PC-3 (cell line): Measurements from ENCODE around the gene TMEM169. TPM values are rescaled to one million over a fixed set of nuclear protein-coding genes. Genes with fewer than 3 reads are reported as not detected.

ENCODE experiments used
- ATAC-seq: fragments of 200-7000 bp; cut with Tn5 transposase; 2 replicates; pipeline ENCODE4 v1.9.1; 2020; ENCODE audit warnings: mild to moderate bottlenecking, moderate library complexity
- BruUV-seq: library from RNA; stranded (reverse); fragments of 400-500 nt; replicated peaks from 2 replicates; lab custom pipeline; 2021; lab: Mats Ljungman, UMichigan
- CTCF ChIA-PET: fragments of 300-600 bp; sonication (Branson Sonifier 250); formaldehyde crosslinking; loops from one replicate; lab custom pipeline; 2022; ENCODE audit warnings: antibody characterized with exemption; lab: Charles Lee
- POLR2A ChIA-PET: fragments of 300-600 bp; sonication (Branson Sonifier 250); formaldehyde crosslinking; loops from one replicate; lab custom pipeline; 2022; ENCODE audit warnings: antibody characterized with exemption; ENCODE audit not compliant: unreplicated experiment; lab: Charles Lee
- DNase-seq: peaks from one replicate; pipeline ENCODE4 v3.0.0-alpha.2; 2015
- H2AFZ ChIP-seq: fragments of 300-600 bp; sonication (generic); 2 replicates; pipeline ENCODE4 v1.6.0; 2016; ENCODE audit warnings: antibody characterized with exemption, low read length
- H3F3A ChIP-seq: fragments of 300-600 bp; sonication (generic); one replicate; pipeline ENCODE4 v1.6.0; 2017; ENCODE audit warnings: antibody characterized with exemption, low read length, control low read depth, mild to moderate bottlenecking; ENCODE audit not compliant: unreplicated experiment
- H3K27ac ChIP-seq: fragments of 300-600 bp; sonication (generic); 2 replicates; pipeline ENCODE4 v1.5.1; 2016; ENCODE audit warnings: mild to moderate bottlenecking, low read length
- H3K27me3 ChIP-seq: fragments of 300-600 bp; sonication (generic); 2 replicates; pipeline ENCODE4 v1.6.1; 2016; ENCODE audit warnings: low read length, mixed read lengths
- H3K36me3 ChIP-seq: fragments of 300-600 bp; sonication (generic); 2 replicates; pipeline ENCODE4 v1.6.1; 2016; ENCODE audit warnings: low read depth, mixed run types, low read length, mixed read lengths
- H3K4me1 ChIP-seq: fragments of 300-600 bp; sonication (generic); 2 replicates; pipeline ENCODE4 v1.5.1; 2016; ENCODE audit warnings: low read length; ENCODE audit not compliant: insufficient read depth
- H3K4me2 ChIP-seq: fragments of 300-600 bp; sonication (generic); 2 replicates; pipeline ENCODE4 v1.6.0; 2016; ENCODE audit warnings: low read length
- H3K4me3 ChIP-seq: fragments of 300-600 bp; sonication (generic); 2 replicates; pipeline ENCODE4 v1.5.1; 2016; ENCODE audit warnings: mild to moderate bottlenecking, low read length, mixed read lengths
- H3K79me2 ChIP-seq: fragments of 300-600 bp; sonication (generic); 2 replicates; pipeline ENCODE4 v1.6.1; 2017; ENCODE audit warnings: low read length, mixed read lengths
- H3K9ac ChIP-seq: fragments of 300-600 bp; sonication (generic); 2 replicates; pipeline ENCODE4 v1.6.0; 2016; ENCODE audit warnings: mild to moderate bottlenecking, low read length
- H3K9me2 ChIP-seq: fragments of 300-600 bp; sonication (generic); replicated peaks from 2 replicates; pipeline ENCODE4 v1.6.1; 2016; ENCODE audit warnings: mixed run types, low read length, mixed read lengths
- H3K9me3 ChIP-seq: fragments of 300-600 bp; sonication (generic); 2 replicates; pipeline ENCODE4 v1.6.1; 2016; ENCODE audit warnings: low read length, mixed read lengths
- H4K20me1 ChIP-seq: fragments of 300-600 bp; sonication (generic); 2 replicates; pipeline ENCODE4 v1.6.1; 2016; ENCODE audit warnings: low read length, mixed read lengths
- EZH2 ChIP-seq: fragments of 300-600 bp; sonication (generic); IDR thresholded peaks from one replicate; pipeline ENCODE4 v1.6.1; 2017; ENCODE audit warnings: antibody characterized with exemption, mild to moderate bottlenecking, low read length; ENCODE audit not compliant: unreplicated experiment
- EZH2phosphoT487 ChIP-seq: fragments of 300-600 bp; sonication (generic); IDR thresholded peaks from 2 replicates; pipeline ENCODE4 v1.6.1; 2018; ENCODE audit warnings: mild to moderate bottlenecking, antibody characterized with exemption, low read length, borderline replicate concordance
- intact Hi-C: fragments of 100-400 bp; cut with micrococcal nuclease; formaldehyde crosslinking; loops from 2 replicates; pipeline ENCODE4 v1.9.0; 2023
- total RNA-seq: library from RNA; depleted of rRNA; stranded (reverse); fragments of >200 nt; gene quantifications from 2 replicates; pipeline ENCODE4 v1.2.3, GENCODE V29; 2014
- TF ChIP-seq, protein P1 (sequence below): fragments of 300-600 bp; sonication (generic); conservative IDR thresholded peaks from 2 replicates; pipeline ENCODE4 v1.5.1; 2017; ENCODE audit warnings: antibody characterized with exemption, low read depth, mild to moderate bottlenecking, low read length

Gene TMEM169
- total RNA-seq, 1 experiment from 2014 or later, result not detected

- intact Hi-C loops, result no loop called here
- no peak overlapping the region for H3K4me3 ChIP-seq
Observed at GRCh38 chr2:216086207-216086893, 4.6 kb downstream of the TMEM169 start.

GRCh38 chr2:216090369-216090786, 8.7 kb downstream of the TMEM169 start:
- ATAC-seq, result no peak
- no peak for DNase-seq
- CTCF ChIA-PET, result no interaction called here
- POLR2A ChIA-PET, result no interaction called here
- Histone ChIP-seq H3K4me2 (no peak overlapping the region), H3K9me2 (no peaks in the 10 kb centered on the region; the same call in 1 of the 2 replicates), H4K20me1 (no peaks in the 10 kb centered on the region), H3F3A (no peaks in the 10 kb centered on the region), H3K4me3 (no peak overlapping the region), H3K9me3 (no peaks in the 10 kb centered on the region), H3K27ac (no peak overlapping the region), H3K4me1 (no peaks in the 10 kb centered on the region), H3K79me2 (no peaks in the 10 kb centered on the region), H3K27me3 (no peaks in the 10 kb centered on the region), H2AFZ (no peak overlapping the region), H3K36me3 (no peaks in the 10 kb centered on the region), H3K9ac (no peak overlapping the region)
- TF ChIP-seq EZH2phosphoT487, result no peak
- TF ChIP-seq, protein P1, sequence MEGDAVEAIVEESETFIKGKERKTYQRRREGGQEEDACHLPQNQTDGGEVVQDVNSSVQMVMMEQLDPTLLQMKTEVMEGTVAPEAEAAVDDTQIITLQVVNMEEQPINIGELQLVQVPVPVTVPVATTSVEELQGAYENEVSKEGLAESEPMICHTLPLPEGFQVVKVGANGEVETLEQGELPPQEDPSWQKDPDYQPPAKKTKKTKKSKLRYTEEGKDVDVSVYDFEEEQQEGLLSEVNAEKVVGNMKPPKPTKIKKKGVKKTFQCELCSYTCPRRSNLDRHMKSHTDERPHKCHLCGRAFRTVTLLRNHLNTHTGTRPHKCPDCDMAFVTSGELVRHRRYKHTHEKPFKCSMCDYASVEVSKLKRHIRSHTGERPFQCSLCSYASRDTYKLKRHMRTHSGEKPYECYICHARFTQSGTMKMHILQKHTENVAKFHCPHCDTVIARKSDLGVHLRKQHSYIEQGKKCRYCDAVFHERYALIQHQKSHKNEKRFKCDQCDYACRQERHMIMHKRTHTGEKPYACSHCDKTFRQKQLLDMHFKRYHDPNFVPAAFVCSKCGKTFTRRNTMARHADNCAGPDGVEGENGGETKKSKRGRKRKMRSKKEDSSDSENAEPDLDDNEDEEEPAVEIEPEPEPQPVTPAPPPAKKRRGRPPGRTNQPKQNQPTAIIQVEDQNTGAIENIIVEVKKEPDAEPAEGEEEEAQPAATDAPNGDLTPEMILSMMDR, result no peak
- TF ChIP-seq EZH2, result no peak
- intact Hi-C loops, result no loop called here
- BruUV-seq, result no TSS peak

More at GRCh38 chr2:216086207-216086893, 4.6 kb downstream of the TMEM169 start:
- no peak for ATAC-seq
- Histone ChIP-seq H2AFZ (no peak overlapping the region), H3K9me3 (no peaks in the 10 kb centered on the region), H3K4me2 (no peak overlapping the region), H3K79me2 (no peaks in the 10 kb centered on the region), H3F3A (no peaks in the 10 kb centered on the region), H4K20me1 (no peaks in the 10 kb centered on the region), H3K9me2 (no peaks in the 10 kb centered on the region; the same call in 1 of the 2 replicates), H3K27me3 (no peaks in the 10 kb centered on the region), H3K36me3 (no peaks in the 10 kb centered on the region), H3K27ac (no peak overlapping the region), H3K4me1 (no peaks in the 10 kb centered on the region), H3K9ac (no peak overlapping the region)
- ChIA-PET CTCF (no interaction called here), POLR2A (no interaction called here)
- DNase-seq, result no peak
- no TSS peak for BruUV-seq
- TF ChIP-seq EZH2, result no peak
- TF ChIP-seq, protein P1, result no peak
- no peak for TF ChIP-seq EZH2phosphoT487

GRCh38 chr2:216092646-216093045, 10.9 kb downstream of the TMEM169 start:
- ATAC-seq (no peak), DNase-seq (no peak)
- ChIA-PET CTCF (no interaction called here), POLR2A (no interaction called here)
- Histone ChIP-seq H3K9me3 (no peaks in the 10 kb centered on the region), H3K4me1 (no peaks in the 10 kb centered on the region), H3K79me2 (no peaks in the 10 kb centered on the region), H3K4me2 (no peak overlapping the region), H3K36me3 (no peaks in the 10 kb centered on the region), H3K9me2 (no peaks in the 10 kb centered on the region; the same call in 1 of the 2 replicates), H3K27me3 (no peaks in the 10 kb centered on the region), H3K4me3 (no peak overlapping the region), H2AFZ (no peak overlapping the region), H3F3A (no peaks in the 10 kb centered on the region), H3K27ac (no peak overlapping the region), H3K9ac (no peak overlapping the region), H4K20me1 (no peaks in the 10 kb centered on the region)
- no TSS peak for BruUV-seq
- TF ChIP-seq EZH2 (no peak), EZH2phosphoT487 (no peak)
- TF ChIP-seq, protein P1, result no peak
- intact Hi-C loops, result no loop called here
